GM21423 (cell line): Measurements from ENCODE around the gene BTBD16.

Experiments used
- ATAC-seq: cut with Tn5 transposase; IDR thresholded peaks from one replicate; pipeline ENCODE4 v1.9.1; 2021; ENCODE audit warnings: mild to moderate bottlenecking, moderate library complexity; ENCODE audit not compliant: unreplicated experiment

BTBD16 gene

DNA sequence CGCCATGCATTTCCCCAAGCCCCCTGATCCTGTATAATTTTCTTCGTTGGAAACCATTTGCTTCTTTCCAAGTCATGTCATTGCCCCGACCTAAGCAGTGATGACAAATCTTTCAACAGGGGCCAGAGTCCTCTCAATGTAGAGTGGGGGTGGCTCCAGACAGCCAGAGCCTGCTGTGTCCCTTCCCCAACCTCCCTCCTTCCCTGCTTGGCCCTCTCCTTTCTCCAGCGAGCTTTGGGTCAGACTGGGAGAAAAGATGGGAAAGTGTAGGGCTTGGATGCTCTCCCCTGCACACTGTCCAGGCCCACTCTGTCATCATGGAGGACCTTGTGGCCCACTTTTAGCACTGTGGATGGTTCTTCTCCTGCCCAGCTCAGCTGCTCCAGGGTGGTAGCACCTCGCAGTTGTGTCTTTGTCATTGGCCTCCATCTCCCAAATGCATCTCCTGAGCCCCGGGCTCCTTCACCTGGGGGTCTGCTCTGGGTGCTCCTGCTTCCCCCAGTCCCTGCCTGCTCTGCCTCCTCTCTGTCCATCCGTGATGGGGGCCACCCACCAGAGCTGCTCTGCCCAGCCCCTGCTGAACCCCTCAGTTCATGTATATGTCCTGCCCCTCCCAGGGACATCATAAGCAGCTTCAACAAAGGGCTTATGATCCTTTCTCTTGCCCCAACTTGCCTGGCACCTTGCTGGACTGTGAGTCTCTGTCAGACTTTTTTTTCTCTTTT lies 37.5 kb downstream of the BTBD16 start:
- ATAC-seq = no peak

DNA sequence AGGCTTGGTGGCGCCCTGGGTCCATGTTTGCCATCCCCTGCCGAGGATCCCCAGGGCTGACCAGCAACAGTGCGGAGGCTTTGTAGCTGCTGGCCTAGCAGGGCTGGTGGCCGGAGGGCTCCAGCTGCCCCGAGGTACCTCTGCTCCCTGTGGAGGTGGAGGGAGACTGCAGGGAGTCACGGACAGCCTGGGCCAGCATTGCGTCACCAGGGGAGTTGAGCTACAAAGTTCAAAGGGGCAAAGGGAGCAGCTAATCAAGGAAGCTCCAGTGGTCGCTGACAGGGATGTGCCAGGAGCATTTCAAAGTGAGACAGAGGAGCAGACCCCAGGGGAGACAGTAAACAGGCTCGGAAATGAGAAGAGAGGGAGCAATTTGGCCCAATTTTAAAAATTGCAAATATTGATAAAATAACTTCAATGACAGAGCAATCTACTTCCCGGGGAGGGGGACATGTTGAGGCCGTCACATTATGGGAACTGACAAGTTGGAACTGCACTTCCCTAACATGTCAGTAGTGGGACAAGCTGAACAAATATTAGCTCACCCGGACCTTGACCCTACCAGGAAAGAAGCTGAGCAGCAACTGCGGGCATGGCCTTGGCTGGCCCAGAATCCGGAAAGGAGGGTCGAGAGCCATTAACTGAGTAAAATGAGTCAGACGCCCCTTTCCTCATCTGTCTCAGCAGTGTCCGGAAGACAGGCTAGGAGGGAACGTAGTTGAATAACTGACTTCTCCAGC lies 39.4 kb downstream of the BTBD16 start:
- no peak for ATAC-seq

DNA sequence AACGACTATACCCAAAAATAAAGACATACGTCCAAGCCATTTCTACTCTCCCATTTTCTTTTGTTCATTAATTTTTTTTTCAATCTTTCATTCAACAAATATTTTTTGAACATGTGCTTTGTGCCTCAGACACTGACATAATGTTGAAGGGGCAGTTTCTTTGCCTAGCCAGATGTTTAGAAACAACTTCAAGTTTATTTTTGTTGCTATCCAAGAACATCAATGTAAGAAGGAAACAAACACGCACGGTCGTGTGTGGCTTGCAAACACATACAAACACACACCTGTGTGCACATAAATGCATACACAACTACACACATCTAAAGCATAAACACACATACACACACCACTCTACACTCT lies 39.9 kb downstream of the BTBD16 start:
- ATAC-seq = no peak

DNA sequence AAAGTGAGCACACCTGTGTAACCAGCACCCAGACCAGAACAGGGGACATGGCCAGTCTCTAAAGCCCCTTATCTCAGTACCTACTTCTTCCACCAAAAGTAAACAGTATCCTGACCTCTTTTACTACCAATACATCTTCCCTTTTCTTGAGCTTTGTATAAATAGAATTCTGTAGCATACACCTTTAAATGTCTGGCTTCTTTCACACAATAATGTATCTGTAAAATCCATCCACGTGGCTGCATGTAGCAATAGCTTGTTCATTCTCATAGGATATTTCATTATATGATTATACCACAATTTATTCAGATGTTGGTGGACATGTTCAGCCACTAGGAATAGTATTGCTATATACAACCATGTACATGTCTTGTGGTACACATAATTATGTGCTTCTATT lies 40.6 kb downstream of the BTBD16 start:
- ATAC-seq = no peak

DNA sequence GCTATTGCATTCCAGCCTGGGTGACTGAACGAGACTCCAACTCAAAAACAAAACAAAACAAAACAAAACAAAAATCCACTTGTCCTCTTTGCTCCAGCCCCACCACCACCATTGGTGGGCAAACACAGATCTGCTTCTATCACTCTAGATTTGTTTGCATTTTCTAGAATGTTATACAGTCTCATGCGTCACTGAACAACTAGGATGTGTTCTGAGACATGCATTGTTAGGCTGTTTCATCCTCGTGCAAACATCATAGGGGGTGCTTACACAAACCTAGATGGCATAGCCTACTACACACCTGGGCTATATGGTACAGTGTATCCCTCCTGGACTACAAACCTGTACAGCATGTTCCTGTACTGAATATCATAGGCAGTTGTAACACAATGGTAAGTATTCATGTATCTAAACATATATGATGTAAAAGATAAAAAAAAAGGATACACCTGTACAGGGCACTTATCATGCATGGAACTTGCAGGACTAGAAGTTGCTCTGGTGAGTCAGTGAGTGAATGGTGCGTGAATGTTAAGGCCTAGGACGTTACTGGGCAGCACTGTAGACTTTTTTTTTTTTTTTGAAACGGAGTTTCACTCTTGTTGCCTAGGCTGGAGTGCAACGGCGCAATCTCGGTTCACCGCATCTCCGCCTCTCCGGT lies 45.3 kb downstream of the BTBD16 start:
- ATAC-seq = no peak

DNA sequence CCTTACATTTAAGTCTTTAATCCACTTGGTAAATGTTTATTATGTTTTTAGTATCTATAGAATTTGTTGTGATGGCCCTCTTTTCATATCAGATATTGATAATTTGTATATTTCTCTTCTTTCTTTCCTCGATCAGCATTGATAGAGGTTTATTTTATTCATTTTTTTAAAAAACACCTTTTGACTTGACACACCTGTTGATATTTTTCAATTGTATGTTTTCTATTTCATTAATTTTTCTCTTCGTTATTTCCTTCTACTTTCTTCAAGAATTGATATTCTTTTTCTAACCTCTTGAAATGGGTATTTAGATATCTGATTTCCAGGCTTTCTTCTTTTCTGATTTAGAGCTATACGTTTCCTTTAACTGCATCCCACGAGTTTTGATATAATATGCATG lies 50.9 kb downstream of the BTBD16 start:
- no peak for ATAC-seq

DNA sequence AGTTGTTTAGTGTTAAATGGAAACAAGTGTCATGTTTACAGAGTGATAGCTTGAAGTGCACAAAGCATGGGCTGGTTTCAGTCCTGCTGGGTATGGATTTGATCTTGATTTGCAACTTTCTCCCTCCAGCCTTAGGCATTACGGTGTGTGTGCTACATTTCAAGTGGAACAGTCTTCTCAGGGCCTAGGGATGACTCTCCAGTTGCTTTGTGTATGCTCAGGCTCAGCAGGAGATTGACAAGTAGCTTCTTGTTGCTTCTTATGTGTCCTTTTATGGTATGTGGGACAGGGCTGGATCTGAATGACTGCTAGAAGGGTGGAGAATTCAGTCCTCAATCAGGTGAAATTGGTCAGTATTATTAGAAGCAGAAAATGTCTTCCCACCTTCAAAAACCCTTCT lies 52.1 kb downstream of the BTBD16 start:
- no peak for ATAC-seq

DNA sequence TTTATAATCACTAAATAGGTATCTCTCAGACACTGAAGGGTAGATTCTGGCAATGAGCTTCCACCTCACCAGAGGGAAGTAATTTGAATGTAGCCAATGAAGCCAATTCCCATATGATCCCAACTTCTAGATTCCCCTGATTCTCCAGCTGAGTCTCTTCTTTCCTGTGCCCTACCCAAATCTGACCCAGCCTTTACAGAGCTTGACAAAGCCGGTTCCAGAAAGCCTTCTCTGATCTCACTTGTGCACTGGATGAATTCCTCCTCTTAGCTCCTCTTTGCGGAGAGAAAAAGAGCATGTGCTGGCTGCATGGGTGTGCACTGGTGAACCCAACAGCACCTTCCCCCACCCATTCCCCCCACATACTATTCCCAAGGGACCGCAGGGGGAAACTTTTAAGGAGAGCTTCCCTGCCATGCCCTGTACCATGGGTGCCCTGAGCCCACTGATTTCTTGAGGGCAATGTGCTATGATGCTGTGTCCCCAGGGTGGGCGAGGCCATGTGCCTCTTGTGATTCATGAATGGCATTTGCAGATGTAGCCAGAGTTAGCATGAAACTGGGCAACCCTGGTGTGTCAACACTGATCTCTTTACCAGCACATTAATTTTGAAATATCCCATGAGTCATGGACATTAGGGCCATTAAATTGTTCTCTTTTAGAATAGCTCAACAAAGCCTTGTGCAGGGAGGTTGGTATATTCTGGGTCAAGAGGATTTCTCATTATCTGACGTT lies 53.0 kb downstream of the BTBD16 start:
- no peak for ATAC-seq

DNA sequence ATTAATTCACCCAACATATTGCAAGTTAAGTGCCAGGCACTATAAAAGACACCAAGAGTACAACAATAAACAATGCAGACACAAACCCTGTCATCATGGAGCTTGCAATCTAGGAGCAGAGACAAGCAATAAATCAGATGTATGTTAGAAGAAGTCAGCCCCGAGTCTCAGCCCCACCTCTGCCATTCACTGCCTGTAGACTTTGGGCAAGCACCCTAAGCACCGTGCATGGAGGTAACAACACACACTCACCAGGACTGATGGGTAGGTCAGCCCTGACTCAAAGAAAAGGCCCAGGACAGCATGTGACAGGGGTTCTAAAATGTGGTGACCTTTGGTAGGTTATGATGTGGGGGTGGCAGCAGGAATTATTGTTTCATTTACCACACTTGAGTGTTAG lies 54.1 kb downstream of the BTBD16 start:
- no peak for ATAC-seq

DNA sequence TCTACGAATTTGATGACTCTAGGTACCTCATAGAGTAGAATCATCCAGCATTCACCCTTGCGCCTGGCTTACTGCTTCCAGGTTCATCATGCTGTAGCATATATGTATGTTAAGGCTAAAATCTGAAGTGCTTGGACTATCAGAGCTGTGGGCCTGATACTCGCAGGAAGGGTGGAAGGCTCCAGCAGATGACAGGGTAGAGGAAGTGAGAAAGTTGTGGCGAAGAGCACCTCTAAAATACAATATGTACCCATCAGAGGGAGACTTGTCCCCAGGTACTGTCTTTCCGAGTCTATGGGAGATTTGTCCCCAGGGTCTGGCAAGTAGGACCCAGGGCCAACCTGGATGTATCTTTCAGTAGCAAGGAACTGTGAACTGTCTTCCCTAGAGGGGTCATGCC lies 55.3 kb downstream of the BTBD16 start:
- no peak for ATAC-seq

DNA sequence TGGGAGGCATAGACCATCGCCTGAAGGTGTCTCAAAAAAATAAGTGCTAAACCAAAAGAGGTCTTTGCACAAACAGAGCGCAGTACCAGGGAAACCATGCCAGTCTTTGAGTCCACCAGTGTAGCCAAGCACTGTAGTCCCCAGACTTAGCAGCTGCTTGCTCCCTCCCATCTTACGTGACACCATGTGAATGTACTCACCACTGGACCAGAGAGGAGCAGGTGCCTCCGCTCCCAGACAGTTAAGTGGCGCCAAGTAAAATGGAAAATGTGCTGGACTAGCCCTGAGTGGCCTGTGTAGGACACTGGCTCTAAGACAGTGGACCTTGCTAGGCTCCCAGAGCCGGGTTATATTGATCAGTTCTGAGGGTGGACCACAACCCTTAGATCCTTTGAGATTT lies 55.7 kb downstream of the BTBD16 start:
- ATAC-seq = no peak

DNA sequence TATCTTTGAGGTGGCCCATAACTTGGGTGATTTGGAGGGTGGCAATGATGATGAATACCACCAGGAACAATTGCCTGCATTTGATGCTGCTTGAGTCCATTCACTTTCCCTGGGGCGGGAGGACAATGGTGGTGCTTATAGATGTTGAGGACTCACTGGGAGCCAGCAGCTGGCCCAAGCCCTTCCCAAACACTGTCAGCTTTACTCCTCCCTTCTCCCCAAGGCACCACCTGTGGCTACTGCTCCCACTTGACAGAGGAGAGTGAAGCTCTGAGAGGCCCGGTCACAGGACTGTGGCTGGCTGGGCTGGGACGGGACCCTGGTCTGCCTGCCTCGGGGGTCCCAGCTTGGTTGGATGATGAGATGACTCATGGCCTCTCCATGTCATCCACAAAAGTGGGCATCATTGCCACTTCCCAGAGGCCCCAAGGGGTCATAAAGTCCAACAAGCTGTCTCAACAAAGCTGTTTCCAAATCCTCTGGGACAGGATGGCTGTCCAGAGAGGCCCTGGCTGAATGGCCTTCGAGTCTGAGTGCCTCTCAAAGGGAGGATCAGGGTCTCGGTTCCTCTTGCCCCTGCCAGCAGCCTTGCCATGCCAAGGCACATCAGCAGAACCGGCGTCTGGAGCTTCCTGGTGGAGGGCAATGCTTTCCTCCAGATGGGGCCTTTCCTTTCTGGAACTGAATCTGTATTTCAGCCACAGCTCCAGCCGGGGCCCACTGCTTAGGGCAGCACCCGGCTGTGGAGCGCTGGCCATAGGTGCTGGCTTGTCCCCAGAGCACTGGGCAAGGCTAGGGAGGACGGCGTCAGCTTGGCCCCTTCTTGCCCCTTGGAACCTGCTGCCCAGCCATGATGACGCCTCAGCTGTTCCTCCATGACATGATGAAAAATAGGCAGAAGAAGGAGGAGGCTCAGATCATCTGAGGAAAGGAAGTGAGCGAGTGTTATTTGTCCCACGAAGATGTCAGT lies 56.4 kb downstream of the BTBD16 start:
- no peak for ATAC-seq

DNA sequence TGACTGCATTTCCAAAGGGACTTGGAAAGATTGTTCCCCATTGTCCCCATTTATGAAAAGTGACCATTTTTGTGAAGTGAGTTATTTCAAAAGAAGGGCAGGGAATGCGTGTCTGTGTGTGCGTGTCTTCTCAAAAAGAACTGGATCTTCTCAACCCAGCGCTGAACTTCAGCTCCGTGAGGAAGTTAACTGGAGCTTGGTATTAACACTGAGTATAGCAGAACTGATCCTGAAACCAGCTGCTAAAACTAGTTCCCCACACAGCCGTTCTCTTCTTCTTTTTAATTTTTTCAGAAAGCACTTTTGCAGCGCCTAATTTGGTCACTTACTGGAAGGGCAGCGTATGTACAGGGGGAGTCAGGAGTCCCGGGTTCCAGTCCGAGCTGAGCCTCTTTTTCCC lies 57.6 kb downstream of the BTBD16 start:
- no peak for ATAC-seq

DNA sequence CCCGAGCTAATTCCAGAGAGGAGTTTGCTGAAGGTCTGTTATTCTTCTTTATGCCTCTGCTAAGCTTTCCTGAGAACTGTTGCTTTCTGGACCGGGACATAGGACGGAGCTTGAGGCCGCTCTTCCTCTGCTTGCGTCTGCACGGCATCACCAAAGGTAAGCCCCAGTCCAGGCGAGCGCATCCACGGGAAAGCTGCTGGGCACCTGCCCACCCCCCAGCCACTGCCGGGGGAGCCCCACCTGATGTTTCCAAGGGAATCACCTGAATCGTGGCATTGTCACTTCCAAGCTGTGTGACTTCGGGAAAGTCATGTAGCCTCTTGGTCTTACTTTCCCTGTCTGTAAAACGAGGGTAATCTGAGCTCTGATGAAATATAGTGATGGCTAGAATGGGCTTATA lies 58.3 kb downstream of the BTBD16 start:
- no peak for ATAC-seq

DNA sequence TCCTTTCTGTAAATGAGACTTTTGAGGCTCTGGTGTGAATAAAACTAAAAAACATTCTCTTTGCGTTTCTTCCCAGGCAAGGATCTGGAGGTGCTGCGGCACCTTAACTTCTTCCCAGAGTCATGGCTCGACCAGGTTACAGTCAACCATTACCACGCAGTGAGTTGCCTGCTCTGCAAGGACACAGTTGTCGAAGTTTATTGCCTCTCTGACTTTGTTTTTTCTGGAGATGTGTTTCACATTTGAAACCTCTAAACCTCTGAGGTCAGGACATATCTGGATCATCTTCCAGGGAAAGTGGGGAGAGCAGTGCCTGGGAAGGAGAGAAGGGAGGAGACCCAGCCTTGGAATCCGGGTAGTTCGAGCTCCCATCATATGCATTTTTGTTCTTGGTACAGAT lies 60.0 kb downstream of the BTBD16 start:
- ATAC-seq = no peak

DNA sequence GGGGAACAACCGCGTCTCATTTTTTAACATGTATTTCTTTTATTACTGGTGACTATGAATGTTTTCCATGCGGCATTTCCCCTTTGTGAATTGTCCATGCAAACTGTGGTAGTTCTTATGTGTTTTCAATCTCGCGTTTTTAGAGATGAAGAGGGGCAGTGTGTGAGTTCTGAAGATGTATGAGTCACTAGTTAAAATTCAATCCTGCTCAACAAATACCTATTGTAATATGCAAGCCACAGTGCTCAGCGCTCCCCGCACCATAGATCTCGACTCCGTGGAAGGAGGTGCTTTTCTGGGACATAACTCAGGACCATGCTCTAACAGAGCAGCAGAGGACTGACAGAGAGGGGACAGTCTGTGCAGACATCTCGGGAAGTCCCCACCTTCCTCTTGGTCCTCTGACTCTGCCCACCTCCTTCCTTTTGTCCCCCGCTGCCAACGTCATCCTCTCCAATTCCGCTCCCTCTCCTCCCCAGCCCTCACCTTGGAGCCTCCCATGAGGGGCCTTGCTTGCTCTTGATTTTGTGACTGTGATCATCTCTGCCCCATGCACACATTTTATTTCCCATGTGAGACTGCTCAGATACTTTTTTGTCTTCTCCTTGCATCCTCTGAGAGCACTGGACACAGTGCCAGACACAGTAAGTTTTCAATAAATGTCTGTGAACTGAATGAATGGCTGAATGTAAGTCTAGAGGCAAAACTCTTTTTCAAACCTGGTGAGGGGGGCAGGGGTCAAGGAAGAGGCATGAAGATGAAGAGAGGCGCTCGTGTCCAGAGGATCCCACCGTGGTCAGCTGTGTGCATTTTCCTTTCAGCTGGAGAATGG lies 60.7 kb downstream of the BTBD16 start:
- ATAC-seq = no peak

DNA sequence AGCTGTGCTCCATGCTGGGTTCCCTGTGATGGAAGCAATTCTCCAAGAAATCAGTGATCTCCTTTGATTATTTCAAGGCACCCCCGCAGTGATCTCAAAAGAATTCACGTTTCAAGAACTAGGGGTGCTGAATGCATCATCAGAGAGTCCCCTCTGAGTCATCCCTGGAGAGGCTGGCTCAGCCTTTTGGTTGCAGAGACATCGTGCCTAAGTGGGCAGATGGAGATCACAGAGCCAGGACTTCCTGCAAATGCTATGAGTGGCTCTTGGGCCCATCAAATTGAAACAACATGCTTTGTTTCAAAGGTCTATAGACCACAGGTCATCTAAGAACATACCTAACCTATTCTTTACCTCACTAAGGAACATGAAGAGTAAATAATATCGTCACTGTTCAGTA lies 61.9 kb downstream of the BTBD16 start:
- ATAC-seq = no peak

DNA sequence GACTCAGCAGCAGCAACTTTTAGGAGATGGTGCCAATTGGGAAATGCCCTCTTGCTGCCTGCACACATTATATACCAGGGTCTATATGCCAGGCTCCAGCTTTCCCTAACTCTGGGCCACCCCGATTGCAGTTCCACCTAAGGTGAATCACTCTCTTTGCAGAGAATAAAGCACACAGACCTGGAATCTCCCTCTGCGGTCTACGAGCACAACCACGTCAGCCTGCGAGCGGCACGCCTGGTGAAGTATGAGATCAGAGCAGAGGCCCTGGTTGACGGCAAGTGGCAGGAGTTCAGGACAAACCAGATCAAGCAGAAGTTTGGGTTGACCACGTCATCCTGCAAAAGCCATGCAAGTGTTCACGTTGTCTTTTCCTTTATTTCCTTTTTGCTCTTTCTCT lies 65.2 kb downstream of the BTBD16 start:
- ATAC-seq = no peak

DNA sequence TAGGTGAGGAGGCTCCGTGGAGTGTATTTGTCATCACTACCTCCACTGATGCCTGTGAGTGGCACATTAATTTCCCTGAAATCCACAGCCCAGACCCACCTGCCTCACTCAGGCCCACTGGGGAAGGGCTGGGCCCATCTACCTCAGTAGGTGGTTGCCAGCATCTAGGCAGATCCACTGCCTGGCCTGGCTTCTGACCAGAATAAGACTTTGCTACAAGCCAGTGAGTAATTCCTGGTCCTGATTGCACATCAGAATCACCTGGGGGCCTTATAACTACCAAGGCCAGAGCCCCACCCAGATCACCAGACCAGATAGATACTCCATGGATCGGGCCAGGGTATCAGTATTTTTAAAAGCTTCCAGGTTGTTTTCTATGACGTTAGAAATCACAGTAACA lies 65.9 kb downstream of the BTBD16 start:
- ATAC-seq = no peak
